HepG2 (cell line): ENCODE results near the gene LRRC45. TPM values are rescaled to one million over a fixed set of nuclear protein-coding genes. Genes with fewer than 3 reads are reported as not detected.
A peak's percentile ranks its signal among the peaks of the same experiment; 100 is the strongest.

Experiments used
- CHCHD3 ChIP-seq: sonication (generic); formaldehyde crosslinking; IDR thresholded peaks from 2 replicates; pipeline ENCODE4 v1.8.0; 2022; ENCODE audit warnings: mild to moderate bottlenecking, missing genetic modification reagents, moderate library complexity
- DMAP1 ChIP-seq: IDR thresholded peaks from 2 replicates; pipeline ENCODE4 v1.6.1; 2016
- FIP1L1 ChIP-seq: fragments of 200-400 bp; formaldehyde crosslinking; IDR thresholded peaks from 2 replicates; pipeline ENCODE4 v1.6.1; 2018; ENCODE audit warnings: low read depth, mild to moderate bottlenecking, low read length, moderate library complexity, borderline replicate concordance; ENCODE audit not compliant: insufficient read depth
- FOXJ3 ChIP-seq: sonication (generic); formaldehyde crosslinking; IDR thresholded peaks from 2 replicates; pipeline ENCODE4 v1.4.0; 2020; ENCODE audit warnings: missing genetic modification reagents, mild to moderate bottlenecking, borderline replicate concordance
- GLI4 ChIP-seq: sonication (generic); formaldehyde crosslinking; IDR thresholded peaks from 2 replicates; pipeline ENCODE4 v1.5.1; 2020; ENCODE audit warnings: missing genetic modification reagents, mild to moderate bottlenecking, moderate library complexity, borderline replicate concordance
- GTF3A ChIP-seq: sonication (generic); formaldehyde crosslinking; conservative IDR thresholded peaks from 2 replicates; pipeline ENCODE4 v1.4.0; 2020; ENCODE audit warnings: mild to moderate bottlenecking, missing genetic modification reagents
- KLF15 ChIP-seq: sonication (generic); formaldehyde crosslinking; IDR thresholded peaks from 2 replicates; pipeline ENCODE4 v1.8.1; 2023; ENCODE audit warnings: borderline replicate concordance, mild to moderate bottlenecking, inconsistent platforms, missing genetic modification reagents, mixed read lengths
- MED1 ChIP-seq: sonication (generic); formaldehyde crosslinking; IDR thresholded peaks from 2 replicates; pipeline ENCODE4 v1.4.0; 2020; ENCODE audit warnings: missing genetic modification reagents
- NFATC3 ChIP-seq: sonication (generic); formaldehyde crosslinking; IDR thresholded peaks from 2 replicates; pipeline ENCODE4 v1.5.1; 2020; ENCODE audit warnings: mild to moderate bottlenecking, missing genetic modification reagents
- NFYB ChIP-seq: sonication (generic); formaldehyde crosslinking; IDR thresholded peaks from 2 replicates; pipeline ENCODE4 v1.4.0; 2020; ENCODE audit warnings: missing genetic modification reagents
- SAP130 ChIP-seq: IDR thresholded peaks from 2 replicates; pipeline ENCODE4 v1.6.1; 2016; ENCODE audit warnings: low read depth
- SP2 ChIP-seq: sonication (generic); formaldehyde crosslinking; IDR thresholded peaks from 2 replicates; pipeline ENCODE4 v1.5.1; 2020; ENCODE audit warnings: mild to moderate bottlenecking, missing genetic modification reagents
- TERF1 ChIP-seq: sonication (generic); formaldehyde crosslinking; IDR thresholded peaks from 2 replicates; pipeline ENCODE4 v1.8.0; 2022; ENCODE audit warnings: mild to moderate bottlenecking, missing genetic modification reagents, moderate library complexity
- ZNF121 ChIP-seq: sonication (generic); formaldehyde crosslinking; IDR thresholded peaks from 2 replicates; pipeline ENCODE4 v1.5.0; 2020; ENCODE audit warnings: mild to moderate bottlenecking, missing genetic modification reagents
- ZNF256 ChIP-seq: sonication (generic); formaldehyde crosslinking; conservative IDR thresholded peaks from 2 replicates; pipeline ENCODE4 v1.4.0; 2020; ENCODE audit warnings: missing genetic modification reagents
- ZNF530 ChIP-seq: sonication (generic); formaldehyde crosslinking; IDR thresholded peaks from 2 replicates; pipeline ENCODE4 v1.5.0; 2020; ENCODE audit warnings: low read depth, mild to moderate bottlenecking, missing genetic modification reagents
- ZNF550 ChIP-seq: sonication (generic); formaldehyde crosslinking; IDR thresholded peaks from 2 replicates; pipeline ENCODE4 v1.4.0; 2020; ENCODE audit warnings: mild to moderate bottlenecking, missing genetic modification reagents, borderline replicate concordance
- ZNF558 ChIP-seq: sonication (generic); formaldehyde crosslinking; IDR thresholded peaks from 2 replicates; pipeline ENCODE4 v1.9.0; 2022; ENCODE audit warnings: mild to moderate bottlenecking, missing genetic modification reagents, borderline replicate concordance
- ZNF670 ChIP-seq: sonication (generic); formaldehyde crosslinking; IDR thresholded peaks from 2 replicates; pipeline ENCODE4 v1.8.0; 2022; ENCODE audit warnings: mild to moderate bottlenecking, missing genetic modification reagents, borderline replicate concordance
- polyA plus RNA-seq, 8 experiments: library from polyadenylated mRNA; depleted of rRNA in 3 of 8; stranded (reverse) in 7 of 8; unstranded in 1 of 8; fragments of >200 nt; fragmentation: Illumina TruSeq in 4 of 8; extraction: Trizol in 4 of 8; gene quantifications; 2 replicates each; pipeline versions ENCODE4 v1.2.1 to v1.2.3, GENCODE V29; 2011 to 2016; ENCODE audit warnings: low read depth in 4 of 8, missing spikeins in 1 of 8, mixed read lengths in 1 of 8; ENCODE audit not compliant: insufficient read depth in 1 of 8
- total RNA-seq, 5 experiments: library from RNA; depleted of rRNA; stranded (reverse); fragments of >200 nt; fragmentation: Illumina TruSeq; extraction: Trizol; gene quantifications; 2 replicates each; pipeline ENCODE4 v1.2.3, GENCODE V29; 2016; ENCODE audit warnings: low read depth in 1 of 5
- TF ChIP-seq, protein P1 (sequence below): sonication (generic); formaldehyde crosslinking; IDR thresholded peaks from 2 replicates; pipeline ENCODE4 v1.4.0; 2020; ENCODE audit warnings: missing genetic modification reagents; ENCODE audit errors: not compliant biosample characterization
- TF ChIP-seq, protein P2 (sequence below), 2 experiments: sonication (generic) in 1 of 2; formaldehyde crosslinking in 1 of 2; IDR thresholded peaks; 2 replicates each; pipeline versions ENCODE4 v1.4.0 to v1.6.1; 2016 to 2020; ENCODE audit warnings: borderline replicate concordance in 1 of 2, low read depth in 1 of 2, mild to moderate bottlenecking in 1 of 2, missing genetic modification reagents in 1 of 2
- TF ChIP-seq, protein P3 (sequence below): sonication (generic); formaldehyde crosslinking; IDR thresholded peaks from 2 replicates; pipeline ENCODE4 v1.8.0; 2022; ENCODE audit warnings: mild to moderate bottlenecking, missing genetic modification reagents; ENCODE audit not compliant: insufficient replicate concordance

LRRC45 gene
- total and polyA plus RNA-seq, 2 of the 13 experiments (the other 11 are each of a cell fraction or from before 2014, with no cell fraction given) = 11.6 to 48.1 TPM

- TF ChIP-seq ZNF550 (CRISPR knock-in tag) = 0 out of 2 replicates have a peak, but pooled peaks have one; percentile 38
- no peak for TF ChIP-seq ZNF558 (CRISPR knock-in tag)
- TF ChIP-seq ZNF256 = no peak
- no peak for TF ChIP-seq KLF15
- no peak for TF ChIP-seq SP2 (CRISPR knock-in tag)
- TF ChIP-seq, protein P1, sequence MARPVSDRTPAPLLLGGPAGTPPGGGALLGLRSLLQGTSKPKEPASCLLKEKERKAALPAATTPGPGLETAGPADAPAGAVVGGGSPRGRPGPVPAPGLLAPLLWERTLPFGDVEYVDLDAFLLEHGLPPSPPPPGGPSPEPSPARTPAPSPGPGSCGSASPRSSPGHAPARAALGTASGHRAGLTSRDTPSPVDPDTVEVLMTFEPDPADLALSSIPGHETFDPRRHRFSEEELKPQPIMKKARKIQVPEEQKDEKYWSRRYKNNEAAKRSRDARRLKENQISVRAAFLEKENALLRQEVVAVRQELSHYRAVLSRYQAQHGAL = no peak
- TF ChIP-seq DMAP1 (CRISPR knock-in tag) = no peak
- TF ChIP-seq, protein P2, sequence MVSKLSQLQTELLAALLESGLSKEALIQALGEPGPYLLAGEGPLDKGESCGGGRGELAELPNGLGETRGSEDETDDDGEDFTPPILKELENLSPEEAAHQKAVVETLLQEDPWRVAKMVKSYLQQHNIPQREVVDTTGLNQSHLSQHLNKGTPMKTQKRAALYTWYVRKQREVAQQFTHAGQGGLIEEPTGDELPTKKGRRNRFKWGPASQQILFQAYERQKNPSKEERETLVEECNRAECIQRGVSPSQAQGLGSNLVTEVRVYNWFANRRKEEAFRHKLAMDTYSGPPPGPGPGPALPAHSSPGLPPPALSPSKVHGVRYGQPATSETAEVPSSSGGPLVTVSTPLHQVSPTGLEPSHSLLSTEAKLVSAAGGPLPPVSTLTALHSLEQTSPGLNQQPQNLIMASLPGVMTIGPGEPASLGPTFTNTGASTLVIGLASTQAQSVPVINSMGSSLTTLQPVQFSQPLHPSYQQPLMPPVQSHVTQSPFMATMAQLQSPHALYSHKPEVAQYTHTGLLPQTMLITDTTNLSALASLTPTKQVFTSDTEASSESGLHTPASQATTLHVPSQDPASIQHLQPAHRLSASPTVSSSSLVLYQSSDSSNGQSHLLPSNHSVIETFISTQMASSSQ (IDR thresholded peaks at IDR 0.05; ENCODE audit: low read depth) = peak; percentile 68
- TF ChIP-seq, protein P2 (CRISPR knock-in tag; IDR thresholded peaks at IDR 0.05; ENCODE audit: borderline replicate concordance) = no peak; the same call in 1 of the 2 replicates
- no peak for TF ChIP-seq NFYB (CRISPR knock-in tag)
- no peak for TF ChIP-seq TERF1 (CRISPR knock-in tag)
- peak; percentile 56 for TF ChIP-seq SAP130
- no peak for TF ChIP-seq ZNF670 (CRISPR knock-in tag)
- TF ChIP-seq NFATC3 = no peak
- no peak for TF ChIP-seq ZNF121
- no peak for TF ChIP-seq CHCHD3 (CRISPR knock-in tag)
- TF ChIP-seq MED1 (CRISPR knock-in tag) = peak; percentile 90
- TF ChIP-seq ZNF530 (CRISPR knock-in tag) = no peak
- TF ChIP-seq GTF3A (CRISPR knock-in tag) = no peak
- TF ChIP-seq GLI4 (CRISPR knock-in tag) = no peak
- TF ChIP-seq FIP1L1 = peak; percentile 63; the same call in 1 of the 2 replicates
- peak; percentile 47; the same call in 1 of the 2 replicates for TF ChIP-seq FOXJ3
- TF ChIP-seq, protein P3, sequence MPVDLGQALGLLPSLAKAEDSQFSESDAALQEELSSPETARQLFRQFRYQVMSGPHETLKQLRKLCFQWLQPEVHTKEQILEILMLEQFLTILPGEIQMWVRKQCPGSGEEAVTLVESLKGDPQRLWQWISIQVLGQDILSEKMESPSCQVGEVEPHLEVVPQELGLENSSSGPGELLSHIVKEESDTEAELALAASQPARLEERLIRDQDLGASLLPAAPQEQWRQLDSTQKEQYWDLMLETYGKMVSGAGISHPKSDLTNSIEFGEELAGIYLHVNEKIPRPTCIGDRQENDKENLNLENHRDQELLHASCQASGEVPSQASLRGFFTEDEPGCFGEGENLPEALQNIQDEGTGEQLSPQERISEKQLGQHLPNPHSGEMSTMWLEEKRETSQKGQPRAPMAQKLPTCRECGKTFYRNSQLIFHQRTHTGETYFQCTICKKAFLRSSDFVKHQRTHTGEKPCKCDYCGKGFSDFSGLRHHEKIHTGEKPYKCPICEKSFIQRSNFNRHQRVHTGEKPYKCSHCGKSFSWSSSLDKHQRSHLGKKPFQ = no peak
Observed at GRCh38 chr17:82015311-82015971, 7.7 kb upstream of the LRRC45 start (continued).
